ENCODE measurements around the gene TPRG1L.

DNA sequence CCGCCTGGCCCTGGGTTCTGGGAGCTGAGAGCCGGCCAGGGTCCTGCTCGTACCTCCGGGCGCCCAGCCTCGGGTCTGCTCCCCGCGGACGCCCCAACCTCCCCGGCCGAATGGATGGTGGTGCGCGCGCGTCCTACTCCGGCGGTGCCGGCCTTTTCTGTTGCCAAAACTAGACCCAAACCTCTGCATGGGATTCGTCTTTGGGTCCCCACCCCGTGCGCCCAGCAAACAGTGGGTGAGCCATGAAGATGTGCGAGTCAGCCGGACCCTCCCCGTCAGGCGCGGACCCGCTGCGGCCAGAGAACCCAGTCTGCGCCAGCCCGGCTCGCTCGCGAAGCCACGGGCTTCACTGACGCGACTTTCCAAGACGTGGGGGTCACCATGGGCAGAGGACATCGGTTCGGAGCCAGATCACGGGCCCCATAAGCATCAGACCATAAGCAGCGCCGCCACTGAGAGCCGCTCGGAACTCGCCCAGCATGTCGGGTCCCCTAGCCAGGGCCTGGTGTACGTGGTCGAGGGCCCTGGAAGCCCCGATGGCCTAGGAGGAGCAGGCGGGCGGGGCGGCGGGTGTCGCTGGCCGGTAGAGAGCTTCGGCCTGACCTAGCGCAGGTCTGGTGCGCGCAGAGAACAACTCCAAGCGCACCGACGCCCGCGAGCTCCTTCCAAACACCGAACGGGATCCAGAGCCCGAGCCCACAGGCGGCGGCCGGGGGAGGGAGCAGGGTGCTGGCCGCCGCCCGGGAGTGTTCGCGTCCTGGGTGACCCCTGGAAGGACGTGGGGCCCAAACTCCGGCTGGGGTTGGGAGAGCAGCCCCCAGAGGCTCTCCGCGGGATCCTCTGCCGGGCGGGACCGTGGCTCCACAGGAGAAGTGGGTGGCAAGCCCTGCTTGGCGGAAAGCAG lies 26.5 kb downstream of the TPRG1L start:
- TF ChIP-seq, protein P1, sequence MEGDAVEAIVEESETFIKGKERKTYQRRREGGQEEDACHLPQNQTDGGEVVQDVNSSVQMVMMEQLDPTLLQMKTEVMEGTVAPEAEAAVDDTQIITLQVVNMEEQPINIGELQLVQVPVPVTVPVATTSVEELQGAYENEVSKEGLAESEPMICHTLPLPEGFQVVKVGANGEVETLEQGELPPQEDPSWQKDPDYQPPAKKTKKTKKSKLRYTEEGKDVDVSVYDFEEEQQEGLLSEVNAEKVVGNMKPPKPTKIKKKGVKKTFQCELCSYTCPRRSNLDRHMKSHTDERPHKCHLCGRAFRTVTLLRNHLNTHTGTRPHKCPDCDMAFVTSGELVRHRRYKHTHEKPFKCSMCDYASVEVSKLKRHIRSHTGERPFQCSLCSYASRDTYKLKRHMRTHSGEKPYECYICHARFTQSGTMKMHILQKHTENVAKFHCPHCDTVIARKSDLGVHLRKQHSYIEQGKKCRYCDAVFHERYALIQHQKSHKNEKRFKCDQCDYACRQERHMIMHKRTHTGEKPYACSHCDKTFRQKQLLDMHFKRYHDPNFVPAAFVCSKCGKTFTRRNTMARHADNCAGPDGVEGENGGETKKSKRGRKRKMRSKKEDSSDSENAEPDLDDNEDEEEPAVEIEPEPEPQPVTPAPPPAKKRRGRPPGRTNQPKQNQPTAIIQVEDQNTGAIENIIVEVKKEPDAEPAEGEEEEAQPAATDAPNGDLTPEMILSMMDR (IDR thresholded peaks at IDR 0.05): no peak
- TF ChIP-seq POLR2A (IDR thresholded peaks at IDR 0.05): no peak

All from esophagus squamous epithelium (tissue), 4 donors.